ENCODE data around the gene BCL6B.

GRCh38 chr17:7024402-7024785 lies 1.5 kb downstream of the BCL6B start:
- TF ChIP-seq POLR2AphosphoS5 (IDR thresholded peaks at IDR 0.05; ENCODE audit: borderline replicate concordance, low read depth, low read length) (no peak), EZH2 (IDR thresholded peaks at IDR 0.05) (no peak)

Data from SK-N-MC (cell line).